Measurements from ENCODE around the gene PALMD. TPM values are rescaled to one million over a fixed set of nuclear protein-coding genes. Genes with fewer than 3 reads are reported as not detected.

The PALMD gene
- polyA plus RNA-seq, 2 of the 4 experiments (the other 2 are of a cell fraction), result 0.92 to 3.1 TPM

GRCh38 chr1:99652881-99653281, 7.0 kb downstream of the PALMD start:
- no peak overlapping the region for H3K4me2 ChIP-seq
- H3K4me3 ChIP-seq, result no peak overlapping the region

DNA sequence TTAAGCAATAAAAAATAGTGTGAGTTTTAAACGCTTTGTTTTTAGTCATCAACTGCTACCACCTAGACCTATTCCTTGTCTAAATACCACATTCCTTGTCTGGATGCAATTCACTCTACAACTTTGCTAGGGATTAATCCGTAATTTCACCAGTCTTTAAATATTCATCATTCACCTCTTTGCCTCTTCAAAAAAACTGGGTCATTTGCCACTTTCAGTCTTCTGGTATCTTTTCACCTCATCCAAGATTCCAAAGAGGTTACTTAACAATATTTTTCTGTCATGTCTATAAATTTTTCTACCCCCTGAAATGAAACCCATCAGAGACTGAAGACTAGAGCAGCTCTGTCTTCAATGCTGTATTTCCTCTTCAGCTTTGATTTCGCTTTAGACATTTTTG, 9.5 kb downstream of the PALMD start:
- Histone ChIP-seq H3K4me2 (no peak overlapping the region), H3K4me3 (no peak overlapping the region), H3K4me1 (no peaks in the 10 kb centered on the region), H3K9me3 (no peaks in the 10 kb centered on the region), H3K27ac (no peak overlapping the region)
- FAIRE-seq, result no peak
- DNase-seq (ENCODE audit: low read depth in 1 of 2, low spot score in 1 of 2), result no peak
- CTCF ChIA-PET, result no interaction called here
- 81% methylated on average over 3 of the region's 3 CpGs for whole genome bisulfite sequencing (ENCODE audit: missing lambda C conversion rate)
- no peak for ATAC-seq
- POLR2A ChIA-PET, result no interaction called here
- TF ChIP-seq, protein P1, sequence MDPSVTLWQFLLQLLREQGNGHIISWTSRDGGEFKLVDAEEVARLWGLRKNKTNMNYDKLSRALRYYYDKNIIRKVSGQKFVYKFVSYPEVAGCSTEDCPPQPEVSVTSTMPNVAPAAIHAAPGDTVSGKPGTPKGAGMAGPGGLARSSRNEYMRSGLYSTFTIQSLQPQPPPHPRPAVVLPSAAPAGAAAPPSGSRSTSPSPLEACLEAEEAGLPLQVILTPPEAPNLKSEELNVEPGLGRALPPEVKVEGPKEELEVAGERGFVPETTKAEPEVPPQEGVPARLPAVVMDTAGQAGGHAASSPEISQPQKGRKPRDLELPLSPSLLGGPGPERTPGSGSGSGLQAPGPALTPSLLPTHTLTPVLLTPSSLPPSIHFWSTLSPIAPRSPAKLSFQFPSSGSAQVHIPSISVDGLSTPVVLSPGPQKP (IDR thresholded peaks at IDR 0.05; ENCODE audit: low read depth, low read length), result no peak
- TF ChIP-seq E2F6 (IDR thresholded peaks at IDR 0.05; ENCODE audit: borderline replicate concordance, low read depth) (no peak), JUN (IDR thresholded peaks at IDR 0.05) (no peak), CBX2 (IDR thresholded peaks at IDR 0.05; ENCODE audit: borderline replicate concordance, low read depth) (no peak), MAFK (IDR thresholded peaks at IDR 0.05; ENCODE audit: partially characterized antibody) (no peak), MAX (IDR thresholded peaks at IDR 0.05) (no peak), BCL3 (IDR thresholded peaks at IDR 0.05) (no peak), EHMT2 (IDR thresholded peaks at IDR 0.05; ENCODE audit: low read depth) (no peak)
- TF ChIP-seq, protein P2, sequence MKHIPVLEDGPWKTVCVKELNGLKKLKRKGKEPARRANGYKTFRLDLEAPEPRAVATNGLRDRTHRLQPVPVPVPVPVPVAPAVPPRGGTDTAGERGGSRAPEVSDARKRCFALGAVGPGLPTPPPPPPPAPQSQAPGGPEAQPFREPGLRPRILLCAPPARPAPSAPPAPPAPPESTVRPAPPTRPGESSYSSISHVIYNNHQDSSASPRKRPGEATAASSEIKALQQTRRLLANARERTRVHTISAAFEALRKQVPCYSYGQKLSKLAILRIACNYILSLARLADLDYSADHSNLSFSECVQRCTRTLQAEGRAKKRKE (CRISPR knock-in tag; IDR thresholded peaks at IDR 0.05; ENCODE audit: low read depth), result no peak

More at GRCh38 chr1:99652881-99653281, 7.0 kb downstream of the PALMD start:
- no peak for DNase-seq (ENCODE audit: low read depth in 1 of 2, low spot score in 1 of 2)
- Histone ChIP-seq H3K27ac (no peak overlapping the region), H3K9me3 (no peaks in the 10 kb centered on the region), H3K4me1 (0 out of 3 replicates have a peak, but pooled peaks cover under 1% of the 10 kb centered on the region)
- TF ChIP-seq HDAC2 (IDR thresholded peaks at IDR 0.05) (no peak), FOXS1 (CRISPR knock-in tag; IDR thresholded peaks at IDR 0.05) (no peak), ZSCAN20 (CRISPR knock-in tag; IDR thresholded peaks at IDR 0.05) (no peak), HEYL (CRISPR knock-in tag; IDR thresholded peaks at IDR 0.05) (no peak), SMC3 (IDR thresholded peaks at IDR 0.05) (no peak), CEBPB (IDR thresholded peaks at IDR 0.05) (no peak), RFX5 (IDR thresholded peaks at IDR 0.05) (no peak), ZC3H11A (IDR thresholded peaks at IDR 0.05) (no peak), CTCF (IDR thresholded peaks at IDR 0.05) (no peak), NR3C1 (IDR thresholded peaks at IDR 0.05) (no peak), EHMT2 (IDR thresholded peaks at IDR 0.05; ENCODE audit: low read depth) (no peak), BCL3 (IDR thresholded peaks at IDR 0.05) (no peak), KDM5A (IDR thresholded peaks at IDR 0.05) (no peak), CBX8 (IDR thresholded peaks at IDR 0.05) (no peak), PBX3 (IDR thresholded peaks at IDR 0.05) (no peak), FOSB (CRISPR knock-in tag; IDR thresholded peaks at IDR 0.05) (no peak), SREBF2 (IDR thresholded peaks at IDR 0.05) (no peak), USF2 (IDR thresholded peaks at IDR 0.05) (no peak)
- TF ChIP-seq, protein P2 (CRISPR knock-in tag; IDR thresholded peaks at IDR 0.05; ENCODE audit: low read depth), result no peak
- FAIRE-seq, result no peak
- ATAC-seq, result no peak
- CTCF ChIA-PET, result interaction anchor here (0.9 kb wide), 1 partner anchor 11 kb away, joined by 3 read pairs; no protein-coding TSS in a partner anchor
- POLR2A ChIA-PET, result no interaction called here
- 34% methylated on average over 2 of the region's 2 CpGs for WGBS (ENCODE audit: missing lambda C conversion rate)

All from A549 (cell line).